Neuronal stem cell (in vitro differentiated cells): ENCODE measurements around the gene IL17A.

Experiments used
- DNase-seq: peaks from one replicate; pipeline ENCODE4 v3.0.0-alpha.2; 2013; ENCODE audit warnings: low spot score
- H2AFZ ChIP-seq: one replicate; pipeline ENCODE4 v1.6.1; 2013; ENCODE audit warnings: mild to moderate bottlenecking, low read length, inconsistent platforms
- H2AK5ac ChIP-seq: 2 replicates; pipeline ENCODE4 v1.6.1; 2013; ENCODE audit warnings: low read depth, mild to moderate bottlenecking, inconsistent platforms, low read length, moderate library complexity, mixed read lengths
- H2BK120ac ChIP-seq: 2 replicates; pipeline ENCODE4 v1.6.1; 2013; ENCODE audit warnings: low read depth, mild to moderate bottlenecking, inconsistent platforms, low read length, moderate library complexity, mixed read lengths
- H2BK12ac ChIP-seq: one replicate; pipeline ENCODE4 v1.6.1; 2013; ENCODE audit warnings: low read length, inconsistent platforms
- H2BK15ac ChIP-seq: 2 replicates; pipeline ENCODE4 v1.6.1; 2013; ENCODE audit warnings: mild to moderate bottlenecking, low read length, inconsistent platforms, mixed read lengths
- H2BK5ac ChIP-seq: one replicate; pipeline ENCODE4 v1.6.1; 2013; ENCODE audit warnings: inconsistent platforms, mild to moderate bottlenecking, low read length, moderate library complexity
- H3K14ac ChIP-seq: one replicate; pipeline ENCODE4 v1.6.1; 2013; ENCODE audit warnings: low read length, inconsistent platforms
- H3K18ac ChIP-seq: 2 replicates; pipeline ENCODE4 v1.6.1; 2013; ENCODE audit warnings: low read length, inconsistent platforms
- H3K23ac ChIP-seq: 2 replicates; pipeline ENCODE4 v1.6.1; 2013; ENCODE audit warnings: low read depth, mild to moderate bottlenecking, mixed read lengths, low read length, inconsistent platforms; ENCODE audit not compliant: poor library complexity
- H3K27ac ChIP-seq: replicated peaks from 3 replicates; pipeline ENCODE4 v1.5.1; 2013; ENCODE audit warnings: low read length, inconsistent platforms
- H3K27me3 ChIP-seq, 3 experiments: 2 replicates each; pipeline ENCODE4 v1.6.1; 2013; ENCODE audit warnings: low read length in 3 of 3, mild to moderate bottlenecking in 2 of 3, inconsistent platforms in 1 of 3, low read depth in 1 of 3, mixed read lengths in 1 of 3, moderate library complexity in 1 of 3; ENCODE audit not compliant: control insufficient read depth in 3 of 3, insufficient read depth in 3 of 3
- H3K36me3 ChIP-seq, 2 donors: replicated peaks in 1 of 2; 2 replicates each; pipeline ENCODE4 v1.6.1; 2013; ENCODE audit warnings: low read length in 2 of 2; ENCODE audit not compliant: control insufficient read depth in 2 of 2, insufficient read depth in 2 of 2
- H3K4ac ChIP-seq: 2 replicates; pipeline ENCODE4 v1.6.1; 2013; ENCODE audit warnings: inconsistent platforms, mild to moderate bottlenecking, low read length, moderate library complexity
- H3K4me1 ChIP-seq, 2 donors: 1 replicate in 1 of 2; 2 replicates in 1 of 2; pipeline ENCODE4 v1.6.1; 2013; ENCODE audit warnings: low read length in 2 of 2, low read depth in 1 of 2; ENCODE audit not compliant: control insufficient read depth in 2 of 2, insufficient read depth in 1 of 2
- H3K4me2 ChIP-seq: one replicate; pipeline ENCODE4 v1.6.1; 2013; ENCODE audit warnings: mild to moderate bottlenecking, low read length, inconsistent platforms; ENCODE audit not compliant: insufficient read depth, poor library complexity, severe bottlenecking
- H3K4me3 ChIP-seq, 2 donors: 2 replicates each; pipeline ENCODE4 v1.5.1; 2013; ENCODE audit warnings: low read length in 2 of 2, mild to moderate bottlenecking in 2 of 2, inconsistent platforms in 1 of 2, moderate library complexity in 1 of 2
- H3K79me1 ChIP-seq: one replicate; pipeline ENCODE4 v1.6.1; 2013; ENCODE audit warnings: low read depth, mild to moderate bottlenecking, inconsistent platforms, low read length, moderate library complexity
- H3K9ac ChIP-seq: one replicate; pipeline ENCODE4 v1.6.1; 2013; ENCODE audit warnings: mild to moderate bottlenecking, low read depth, low read length, inconsistent platforms; ENCODE audit not compliant: poor library complexity
- H3K9me3 ChIP-seq, 2 donors: replicated peaks in 1 of 2; 2 replicates each; pipeline versions ENCODE3 to v1.6.1; 2013; ENCODE audit warnings: low read length in 2 of 2, mild to moderate bottlenecking in 2 of 2, inconsistent platforms in 1 of 2, low read depth in 1 of 2, mixed read lengths in 1 of 2, moderate library complexity in 1 of 2; ENCODE audit not compliant: control insufficient read depth in 2 of 2, insufficient read depth in 1 of 2
- H4K8ac ChIP-seq: one replicate; pipeline ENCODE4 v1.6.1; 2013; ENCODE audit warnings: low read depth, mild to moderate bottlenecking, inconsistent platforms, low read length, moderate library complexity
- H4K91ac ChIP-seq: one replicate; pipeline ENCODE4 v1.6.1; 2013; ENCODE audit warnings: low read length, low read depth, mild to moderate bottlenecking, inconsistent platforms; ENCODE audit not compliant: poor library complexity
- WGBS, 2 donors: extraction: QIAGEN DNeasy Blood & Tissue Kit; methylation state at CpG; one replicate each; pipeline ENCODE4 v1.1.7; 2013; ENCODE audit warnings: missing lambda C conversion rate in 2 of 2, mixed read lengths in 1 of 2; ENCODE audit not compliant: insufficient read length in 2 of 2, insufficient replicate concordance in 1 of 2; ENCODE audit errors: extremely low coverage in 2 of 2; 5-methylcytosine and 5-hydroxymethylcytosine counted together

Gene IL17A

DNA sequence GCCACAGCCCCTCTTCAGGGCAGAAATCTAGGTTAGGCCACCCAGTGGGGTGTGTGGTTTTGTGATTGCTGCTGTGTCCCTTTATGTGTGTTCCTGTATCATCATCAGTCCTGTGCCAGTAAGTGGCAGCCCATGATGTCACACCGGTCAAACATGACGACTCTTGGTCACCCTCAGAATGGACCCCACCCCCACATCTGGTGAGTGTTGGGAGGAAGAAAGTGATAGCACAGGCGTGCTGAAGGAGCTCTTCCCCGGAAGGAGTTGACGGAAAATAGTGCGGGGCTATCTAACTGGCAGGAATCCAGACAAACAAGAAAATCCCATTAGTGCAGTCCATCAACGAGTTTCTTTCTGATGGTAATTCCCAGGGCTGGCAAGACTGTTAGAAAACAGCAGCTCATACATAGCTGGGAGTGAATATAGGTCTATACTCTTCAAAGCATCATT, 33.4 kb upstream of the IL17A start:
- Histone ChIP-seq H2AFZ (no peak overlapping the region), H3K9me3 (no peaks in the 10 kb centered on the region), H3K9ac (no peak overlapping the region), H3K18ac (peak overlapping the region; percentile 7), H2BK5ac (no peak overlapping the region), H3K79me1 (no peaks in the 10 kb centered on the region), H4K8ac (no peak overlapping the region), H2AK5ac (no peak overlapping the region), H4K91ac (no peak overlapping the region), H3K4me1 (peaks cover 0 to 11% of the 10 kb centered on the region in 2 donors), H2BK15ac (no peak overlapping the region), H3K27ac (no peak overlapping the region), H3K4me3 (no peak overlapping the region), H3K27me3 (no peaks in the 10 kb centered on the region), H3K36me3 (no peaks in the 10 kb centered on the region), H3K4me2 (no peak overlapping the region), H3K4ac (no peak overlapping the region), H2BK12ac (no peak overlapping the region), H3K14ac (no peak overlapping the region), H2BK120ac (no peak overlapping the region), H3K23ac (no peak overlapping the region)
- WGBS, 2 donors = no CpG with 5 or more reads among the region's 7 CpGs
- DNase-seq = no peak

DNA sequence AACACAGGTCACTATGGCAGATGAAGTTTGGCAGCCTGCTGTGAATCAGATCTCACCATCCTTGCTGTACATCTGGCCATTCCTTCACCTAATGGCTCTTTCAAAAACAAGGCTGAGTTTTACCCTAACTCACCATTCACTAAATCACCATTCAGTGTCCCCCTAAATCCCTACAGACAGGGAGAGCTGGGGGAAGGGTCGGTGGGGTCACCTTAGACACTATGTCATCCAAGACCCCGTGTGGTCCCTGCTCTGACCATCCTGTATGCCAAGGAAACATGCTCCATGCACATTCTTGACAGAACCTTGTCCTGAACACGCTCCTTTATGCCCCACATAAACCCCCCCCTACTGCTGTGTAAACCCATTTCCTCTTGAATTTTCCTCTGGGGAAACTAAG, 31.8 kb upstream of the IL17A start:
- no peak overlapping the region for H2BK12ac ChIP-seq
- no peaks in the 10 kb centered on the region for H3K36me3 ChIP-seq
- no peak overlapping the region for H3K27ac ChIP-seq
- H4K8ac ChIP-seq = no peak overlapping the region
- WGBS, 2 donors = no CpG with 5 or more reads among the region's 3 CpGs
- no peak overlapping the region for H3K14ac ChIP-seq
- no peak overlapping the region for H2AK5ac ChIP-seq
- H3K18ac ChIP-seq = no peak overlapping the region
- H3K4me2 ChIP-seq = no peak overlapping the region
- no peaks in the 10 kb centered on the region for H3K79me1 ChIP-seq
- no peaks in the 10 kb centered on the region for H3K27me3 ChIP-seq
- H3K4ac ChIP-seq = no peak overlapping the region
- no peak overlapping the region for H2BK15ac ChIP-seq
- H3K4me1 ChIP-seq = peaks cover 0 to 11% of the 10 kb centered on the region in 2 donors
- H3K9me3 ChIP-seq = no peaks in the 10 kb centered on the region
- H2BK5ac ChIP-seq = no peak overlapping the region
- no peak overlapping the region for H3K23ac ChIP-seq
- H3K4me3 ChIP-seq = no peak overlapping the region
- no peak overlapping the region for H2AFZ ChIP-seq
- H4K91ac ChIP-seq = no peak overlapping the region
- no peak overlapping the region for H3K9ac ChIP-seq
- no peak overlapping the region for H2BK120ac ChIP-seq
- DNase-seq = no peak

DNA sequence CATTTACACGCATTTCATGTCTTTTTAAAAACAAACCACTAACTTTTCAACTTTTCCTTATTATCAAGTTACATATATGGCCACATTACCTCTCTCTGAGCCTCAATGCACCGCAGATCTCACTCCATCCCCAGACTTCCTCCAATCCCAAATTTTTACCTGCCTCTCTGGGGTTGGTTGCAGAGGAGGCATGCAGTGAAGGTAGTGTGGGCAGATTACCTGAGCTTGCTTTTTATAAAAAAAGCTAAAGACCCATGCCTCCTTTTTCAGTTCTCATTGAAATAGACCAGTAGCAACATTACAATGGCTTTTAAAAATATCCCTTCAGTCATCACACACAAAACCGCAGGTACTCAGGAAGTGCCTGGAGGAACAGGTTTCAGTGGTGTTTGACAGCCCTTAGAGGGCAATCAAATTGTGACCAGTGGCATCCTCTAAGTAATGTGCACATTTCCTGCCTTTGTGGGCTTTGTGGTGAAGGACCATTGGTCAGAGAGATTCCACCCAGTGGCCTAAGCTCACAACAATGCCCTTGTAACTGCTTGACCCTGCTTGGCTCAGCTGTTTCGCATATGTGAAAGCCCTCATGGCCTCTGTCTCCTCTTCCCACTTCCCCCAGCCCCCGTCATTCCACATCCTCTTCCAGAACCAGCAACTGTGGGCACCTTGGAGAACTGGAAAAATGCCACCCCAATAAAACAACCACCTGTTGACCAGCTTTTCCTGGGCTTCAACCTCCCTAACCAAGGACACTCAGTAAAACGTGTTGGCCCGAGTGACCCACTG, 30.2 kb upstream of the IL17A start:
- H2BK5ac ChIP-seq = no peak overlapping the region
- H3K79me1 ChIP-seq = no peaks in the 10 kb centered on the region
- H3K36me3 ChIP-seq = no peaks in the 10 kb centered on the region
- no peak overlapping the region for H3K23ac ChIP-seq
- H3K14ac ChIP-seq = no peak overlapping the region
- H3K4me1 ChIP-seq = peaks cover 0 to 11% of the 10 kb centered on the region in 2 donors
- H3K9me3 ChIP-seq = no peaks in the 10 kb centered on the region
- H3K18ac ChIP-seq = no peak overlapping the region
- no peak overlapping the region for H3K4me3 ChIP-seq
- no peak overlapping the region for H2AFZ ChIP-seq
- H2BK120ac ChIP-seq = no peak overlapping the region
- no peak overlapping the region for H4K91ac ChIP-seq
- no peak for DNase-seq
- no peak overlapping the region for H2BK15ac ChIP-seq
- H2AK5ac ChIP-seq = no peak overlapping the region
- no peak overlapping the region for H3K9ac ChIP-seq
- H3K27me3 ChIP-seq = no peaks in the 10 kb centered on the region
- H3K4me2 ChIP-seq = no peak overlapping the region
- no CpG with 5 or more reads among the region's 7 CpGs for WGBS, 2 donors
- H4K8ac ChIP-seq = no peak overlapping the region
- no peak overlapping the region for H3K4ac ChIP-seq
- no peak overlapping the region for H2BK12ac ChIP-seq
- H3K27ac ChIP-seq = no peak overlapping the region

DNA sequence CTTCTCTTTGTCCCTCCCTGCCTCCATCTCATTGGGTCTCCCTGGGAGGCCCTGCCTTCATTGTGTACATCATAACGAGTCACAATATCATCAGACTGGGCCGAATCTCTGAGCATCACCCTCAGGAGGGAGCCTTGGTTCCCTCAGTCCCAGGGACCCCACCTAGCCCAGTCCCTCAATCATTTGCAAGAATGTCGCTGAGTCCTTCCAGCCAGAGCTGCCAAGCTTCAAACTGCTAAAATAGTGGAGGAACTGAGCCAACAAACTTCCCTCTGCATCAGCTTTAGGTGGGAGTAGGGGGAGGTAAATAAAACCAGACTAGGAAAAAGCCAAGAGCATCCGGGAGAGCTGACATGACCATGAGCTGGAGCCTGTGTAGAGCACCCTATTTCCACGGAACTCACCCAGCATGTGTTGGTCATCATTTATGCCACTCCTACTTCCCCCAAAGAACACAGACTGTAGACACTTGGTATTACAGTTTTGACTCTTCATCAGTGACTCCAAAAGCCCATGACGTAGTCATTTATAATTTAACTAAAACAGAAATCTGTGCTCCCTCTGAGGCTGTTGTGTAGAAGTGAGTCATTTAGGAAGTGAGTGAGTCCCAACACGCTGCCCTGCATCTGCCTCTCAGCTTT, 28.8 kb upstream of the IL17A start:
- Histone ChIP-seq H3K9ac (no peak overlapping the region), H3K14ac (no peak overlapping the region), H3K18ac (no peak overlapping the region), H4K91ac (no peak overlapping the region), H2BK5ac (no peak overlapping the region), H3K79me1 (no peaks in the 10 kb centered on the region), H3K27ac (no peak overlapping the region), H2BK120ac (no peak overlapping the region), H3K27me3 (no peaks in the 10 kb centered on the region), H3K4me1 (peaks cover 0 to 11% of the 10 kb centered on the region in 2 donors), H3K4me3 (no peak overlapping the region), H3K9me3 (no peaks in the 10 kb centered on the region), H2BK15ac (no peak overlapping the region), H2AK5ac (no peak overlapping the region), H4K8ac (no peak overlapping the region), H2BK12ac (no peak overlapping the region), H3K4ac (no peak overlapping the region), H3K4me2 (no peak overlapping the region), H3K36me3 (no peaks in the 10 kb centered on the region), H3K23ac (no peak overlapping the region), H2AFZ (no peak overlapping the region)
- DNase-seq = no peak
- no CpG with 5 or more reads among the region's 7 CpGs for WGBS, 2 donors
